Endothelial cell (in vitro differentiated cells): ENCODE measurements around the gene TEX35. TPM values are rescaled to one million over a fixed set of nuclear protein-coding genes. Genes with fewer than 3 reads are reported as not detected.
A peak's percentile ranks its signal among the peaks of the same experiment; 100 is the strongest.

ENCODE experiments used
- DNase-seq: peaks from one replicate; pipeline ENCODE4 v3.0.0; 2021; ENCODE audit warnings: low spot score
- H3K27ac Mint-ChIP-seq: one replicate; pipeline ENCODE4 v1.8.0; 2021; ENCODE audit warnings: mixed read lengths, inconsistent platforms; ENCODE audit not compliant: unreplicated experiment
- H3K27me3 Mint-ChIP-seq: one replicate; pipeline ENCODE4 v1.8.0; 2021; ENCODE audit warnings: mild to moderate bottlenecking, moderate library complexity, mixed read lengths, inconsistent platforms; ENCODE audit not compliant: unreplicated experiment
- H3K36me3 Mint-ChIP-seq: one replicate; pipeline ENCODE4 v1.8.0; 2021; ENCODE audit warnings: mild to moderate bottlenecking, low read depth, mixed read lengths, inconsistent platforms; ENCODE audit not compliant: unreplicated experiment
- H3K4me1 Mint-ChIP-seq: one replicate; pipeline ENCODE4 v1.8.0; 2021; ENCODE audit warnings: mild to moderate bottlenecking, mixed read lengths, inconsistent platforms; ENCODE audit not compliant: unreplicated experiment
- H3K4me3 Mint-ChIP-seq: one replicate; pipeline ENCODE4 v1.8.0; 2021; ENCODE audit warnings: mild to moderate bottlenecking, mixed read lengths, inconsistent platforms; ENCODE audit not compliant: unreplicated experiment
- H3K9me3 Mint-ChIP-seq: one replicate; pipeline ENCODE4 v1.8.0; 2021; ENCODE audit warnings: mixed read lengths, inconsistent platforms; ENCODE audit not compliant: unreplicated experiment
- CTCF ChIP-seq: fragments of 200-600 bp; sonication (generic); IDR thresholded peaks from one replicate; pipeline ENCODE4 v1.5.0; 2021; ENCODE audit warnings: antibody characterized with exemption; ENCODE audit not compliant: unreplicated experiment
- total RNA-seq: library from RNA; stranded (reverse); fragmentation: NEBNext Ultra II Directional; extraction: Animal tissue kit (Norgen Biotek cat#: 25700); gene quantifications from one replicate; pipeline ENCODE4 v1.2.1, GENCODE V29; 2021; ENCODE audit not compliant: unreplicated experiment

Gene TEX35
- total RNA-seq, 1 donor from 2014 or later = not detected

- H3K4me1 Mint-ChIP-seq = peaks cover 24% of the 10 kb centered on the region
- no peak for TF ChIP-seq CTCF
- H3K4me3 Mint-ChIP-seq = no peak overlapping the region
- no peak for DNase-seq
- peaks cover 13% of the 10 kb centered on the region for H3K27me3 Mint-ChIP-seq
- H3K27ac Mint-ChIP-seq = no peak overlapping the region
- H3K36me3 Mint-ChIP-seq = peaks cover 12% of the 10 kb centered on the region
- no peaks in the 10 kb centered on the region for H3K9me3 Mint-ChIP-seq
Observed at GRCh38 chr1:178489399-178489798, 23.5 kb upstream of the TEX35 start.

GRCh38 chr1:178490136-178490535 is 22.8 kb upstream of the TEX35 start:
- no peak overlapping the region for H3K4me3 Mint-ChIP-seq
- H3K27me3 Mint-ChIP-seq = peaks cover 18% of the 10 kb centered on the region
- no peak for DNase-seq
- no peak for TF ChIP-seq CTCF
- H3K36me3 Mint-ChIP-seq = peaks cover 16% of the 10 kb centered on the region
- H3K27ac Mint-ChIP-seq = no peak overlapping the region
- H3K9me3 Mint-ChIP-seq = no peaks in the 10 kb centered on the region
- peaks cover 23% of the 10 kb centered on the region for H3K4me1 Mint-ChIP-seq

GRCh38 chr1:178490967-178491366 is 21.9 kb upstream of the TEX35 start:
- Mint-ChIP-seq H3K4me3 (no peak overlapping the region), H3K36me3 (peaks cover 11% of the 10 kb centered on the region), H3K27ac (no peak overlapping the region), H3K4me1 (peaks cover 17% of the 10 kb centered on the region), H3K27me3 (peaks cover 13% of the 10 kb centered on the region), H3K9me3 (no peaks in the 10 kb centered on the region)
- no peak for TF ChIP-seq CTCF
- DNase-seq = no peak

- Mint-ChIP-seq H3K36me3 (peaks cover 11% of the 10 kb centered on the region), H3K4me1 (peaks cover 16% of the 10 kb centered on the region), H3K27ac (no peak overlapping the region), H3K4me3 (no peak overlapping the region), H3K9me3 (no peaks in the 10 kb centered on the region), H3K27me3 (peaks cover 17% of the 10 kb centered on the region)
- DNase-seq = no peak
- no peak for TF ChIP-seq CTCF
Observed at GRCh38 chr1:178491721-178492120, 21.2 kb upstream of the TEX35 start.

- no peaks in the 10 kb centered on the region for H3K9me3 Mint-ChIP-seq
Observed at GRCh38 chr1:178492341-178492740, 20.6 kb upstream of the TEX35 start.

More at GRCh38 chr1:178492341-178492740, 20.6 kb upstream of the TEX35 start:
- TF ChIP-seq CTCF = peak; percentile 25
- H3K4me1 Mint-ChIP-seq = peaks cover 15% of the 10 kb centered on the region
- H3K27ac Mint-ChIP-seq = no peak overlapping the region
- no peak for DNase-seq
- no peak overlapping the region for H3K4me3 Mint-ChIP-seq
- peaks cover 11% of the 10 kb centered on the region for H3K36me3 Mint-ChIP-seq
- peaks cover 17% of the 10 kb centered on the region for H3K27me3 Mint-ChIP-seq
